Muscle layer of colon (tissue), 2 donors: ENCODE data around the gene NECAB2.

Experiments
- H3K27ac ChIP-seq: one replicate; pipeline ENCODE4 v1.7.0; 2013; ENCODE audit warnings: low read depth, mild to moderate bottlenecking, low read length, moderate library complexity
- H3K27me3 ChIP-seq, 2 donors: one replicate each; pipeline ENCODE4 v1.7.0; 2013; ENCODE audit warnings: low read length in 2 of 2, mild to moderate bottlenecking in 2 of 2; ENCODE audit not compliant: insufficient read depth in 2 of 2, control insufficient read depth in 1 of 2
- H3K36me3 ChIP-seq: one replicate; pipeline ENCODE4 v1.7.0; 2013; ENCODE audit warnings: mild to moderate bottlenecking, low read length; ENCODE audit not compliant: insufficient read depth
- H3K4me1 ChIP-seq: one replicate; pipeline ENCODE4 v1.7.0; 2013; ENCODE audit warnings: mild to moderate bottlenecking, low read length; ENCODE audit not compliant: insufficient read depth
- H3K4me3 ChIP-seq, 2 donors: one replicate each; pipeline ENCODE4 v1.7.0; 2013; ENCODE audit warnings: low read length in 2 of 2, low read depth in 1 of 2, mild to moderate bottlenecking in 1 of 2, moderate library complexity in 1 of 2
- H3K9ac ChIP-seq: one replicate; pipeline ENCODE4 v1.7.0; 2013; ENCODE audit warnings: low read length
- H3K9me3 ChIP-seq: one replicate; pipeline ENCODE4 v1.7.0; 2013; ENCODE audit warnings: mild to moderate bottlenecking, low read length
- donor health status: abdominal sarcoma.
- donor health status: Adenocarcinoma of cecum.

NECAB2 gene

GRCh38 chr16:83967838-83968305 lies at the start of gene NECAB2:
TSS of gene NECAB2 (plus strand) at chr16:83968244. CDS start at chr16:83968649, 405 bp downstream.
- H3K4me1 ChIP-seq = no peaks in the 10 kb centered on the region
- no peak within 1 kb of the TSS for H3K9ac ChIP-seq
- no peaks in the 10 kb centered on the region for H3K36me3 ChIP-seq
- no peaks in the 10 kb centered on the region for H3K9me3 ChIP-seq
- no peak within 1 kb of the TSS for H3K27ac ChIP-seq
- H3K27me3 ChIP-seq = peaks cover 0 to 13% of the 10 kb centered on the region in 2 donors
- no peak within 1 kb of the TSS for H3K4me3 ChIP-seq

GRCh38 chr16:83920894-83921491 lies 47.1 kb upstream of the NECAB2 start:
- H3K27me3 ChIP-seq = no peaks in the 10 kb centered on the region
- H3K36me3 ChIP-seq = peaks cover 35% of the 10 kb centered on the region
- no peaks in the 10 kb centered on the region for H3K9me3 ChIP-seq

GRCh38 chr16:83923581-83924365 lies 44.3 kb upstream of the NECAB2 start:
- H3K9ac ChIP-seq = no peak overlapping the region
- no peak overlapping the region for H3K27ac ChIP-seq
- no peaks in the 10 kb centered on the region for H3K27me3 ChIP-seq
- no peak overlapping the region for H3K4me3 ChIP-seq
- H3K9me3 ChIP-seq = no peaks in the 10 kb centered on the region
- H3K36me3 ChIP-seq = peaks cover 17% of the 10 kb centered on the region
- peaks cover 4% of the 10 kb centered on the region for H3K4me1 ChIP-seq

More at GRCh38 chr16:83920894-83921491, 47.1 kb upstream of the NECAB2 start:
- no peaks in the 10 kb centered on the region for H3K4me1 ChIP-seq
- H3K4me3 ChIP-seq = no peak overlapping the region
- H3K9ac ChIP-seq = no peak overlapping the region
- H3K27ac ChIP-seq = no peak overlapping the region

- Histone ChIP-seq H3K9ac (no peak overlapping the region), H3K27ac (no peak overlapping the region), H3K9me3 (no peaks in the 10 kb centered on the region), H3K36me3 (peaks cover 8% of the 10 kb centered on the region), H3K27me3 (no peaks in the 10 kb centered on the region), H3K4me1 (peaks cover 4% of the 10 kb centered on the region), H3K4me3 (no peak overlapping the region)
Observed at GRCh38 chr16:83924686-83925085, 43.4 kb upstream of the NECAB2 start.

DNA sequence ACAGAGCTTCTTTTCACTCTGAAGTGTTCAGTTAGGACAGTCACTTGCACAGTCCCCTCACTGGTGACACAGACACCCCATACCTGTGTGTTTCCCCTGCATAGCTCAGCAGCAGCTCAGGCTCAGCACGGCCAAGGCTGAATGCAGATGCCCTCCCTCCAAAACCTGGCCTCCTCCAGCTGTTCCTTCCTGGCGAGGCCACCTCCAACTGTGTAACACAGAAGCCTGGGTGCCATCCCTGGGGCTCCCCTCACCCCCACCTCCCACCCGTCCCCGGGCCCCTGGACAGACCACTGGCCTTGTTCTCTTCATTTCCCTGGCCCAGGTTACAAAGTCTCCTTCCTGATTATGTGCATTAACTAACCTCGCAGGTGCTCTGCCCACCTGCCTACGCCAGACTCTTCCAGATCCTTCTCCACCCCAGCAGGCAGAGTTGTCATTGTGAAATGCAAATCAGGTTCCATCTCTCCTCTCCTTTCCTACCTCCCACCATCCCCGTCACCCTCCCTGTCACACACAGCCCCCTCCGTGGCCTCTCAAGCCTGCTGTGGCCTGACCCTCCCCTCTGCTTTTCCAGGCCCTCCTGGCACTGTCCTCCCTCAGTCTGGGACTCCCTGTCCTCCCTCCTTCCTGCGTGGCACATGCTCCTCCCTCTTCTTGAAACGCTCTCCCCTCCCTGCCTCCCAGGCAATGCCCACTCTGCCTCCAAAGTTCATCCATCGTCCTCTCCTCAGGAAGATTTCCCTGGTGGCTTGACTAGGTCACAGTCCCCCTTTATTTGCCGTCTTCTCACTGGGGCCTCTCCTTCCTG lies 42.7 kb upstream of the NECAB2 start:
- Histone ChIP-seq H3K27me3 (no peaks in the 10 kb centered on the region), H3K4me3 (no peak overlapping the region), H3K9ac (no peak overlapping the region), H3K36me3 (peaks cover 2% of the 10 kb centered on the region), H3K27ac (no peak overlapping the region), H3K9me3 (no peaks in the 10 kb centered on the region), H3K4me1 (peaks cover 4% of the 10 kb centered on the region)

GRCh38 chr16:83925957-83926725 lies 41.9 kb upstream of the NECAB2 start:
- Histone ChIP-seq H3K4me3 (no peak overlapping the region), H3K36me3 (no peaks in the 10 kb centered on the region), H3K9me3 (no peaks in the 10 kb centered on the region), H3K27ac (no peak overlapping the region), H3K4me1 (peaks cover 4% of the 10 kb centered on the region), H3K27me3 (no peaks in the 10 kb centered on the region), H3K9ac (no peak overlapping the region)

DNA sequence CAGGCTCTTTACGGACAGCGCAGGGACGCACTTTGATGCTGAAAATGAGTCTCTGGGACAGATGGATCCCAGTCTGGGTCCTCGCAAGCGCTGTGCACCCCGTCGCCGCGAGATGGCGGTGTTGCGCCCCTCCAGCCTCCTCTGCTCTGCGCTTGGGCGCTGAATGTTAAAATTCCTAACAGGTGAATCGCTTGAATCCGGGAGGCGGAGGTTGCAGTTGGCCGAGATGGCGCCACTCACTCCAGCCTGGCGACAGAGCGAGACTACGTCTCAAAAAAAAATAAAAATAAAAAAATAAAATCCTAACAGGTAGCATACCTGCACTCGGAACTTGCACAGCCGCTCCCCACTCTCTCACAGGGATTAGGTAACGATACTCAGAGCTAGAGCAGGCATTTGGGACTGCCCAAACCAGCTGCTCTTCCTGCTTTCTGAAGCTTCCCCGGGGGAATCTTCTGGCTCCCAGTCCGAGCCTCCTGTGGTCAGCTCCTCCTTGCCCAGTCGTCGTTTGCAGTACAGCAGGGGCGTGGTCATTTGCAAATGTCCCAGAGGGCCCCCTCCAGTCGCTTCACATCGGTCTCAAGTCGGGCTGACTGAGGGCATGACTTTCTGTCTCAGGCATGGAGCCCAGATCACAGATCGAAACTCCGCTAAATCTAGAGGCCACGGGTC lies 41.2 kb upstream of the NECAB2 start:
- Histone ChIP-seq H3K27me3 (no peaks in the 10 kb centered on the region), H3K4me1 (peaks cover 4% of the 10 kb centered on the region), H3K36me3 (no peaks in the 10 kb centered on the region), H3K4me3 (no peak overlapping the region), H3K9me3 (no peaks in the 10 kb centered on the region), H3K9ac (no peak overlapping the region), H3K27ac (no peak overlapping the region)

DNA sequence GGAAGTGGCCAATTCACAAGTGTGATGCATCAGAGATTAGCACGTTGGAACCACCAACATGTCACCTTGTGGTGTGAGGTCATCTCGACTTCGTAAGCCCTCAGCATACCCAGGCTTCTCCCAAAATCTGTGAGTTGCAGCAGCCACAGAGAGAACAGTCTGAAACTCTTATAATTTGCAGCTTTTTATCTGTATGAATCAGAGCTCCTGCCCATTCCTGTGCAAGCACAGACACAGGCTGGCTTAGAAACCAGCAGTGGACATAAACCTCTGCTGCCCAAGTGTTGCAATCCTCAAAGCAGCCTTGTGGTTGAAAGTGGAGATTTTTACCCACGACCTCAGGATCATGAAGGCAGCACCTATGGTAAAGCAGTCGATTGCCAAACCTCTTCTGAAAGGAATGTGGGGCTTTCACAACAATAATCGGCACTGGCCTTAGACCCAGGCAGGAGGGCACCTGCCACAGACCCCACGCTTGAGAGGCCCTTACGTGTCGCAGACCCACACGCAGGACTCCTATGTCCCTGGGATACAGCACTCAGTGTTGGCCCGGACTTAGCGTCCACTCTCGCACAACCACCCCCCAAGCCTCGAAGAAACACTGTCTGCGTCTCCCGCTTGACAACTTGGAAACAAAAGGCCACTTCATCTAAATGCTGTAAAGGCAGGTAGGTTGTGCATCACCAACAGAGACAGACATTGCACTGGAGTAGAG lies 39.5 kb upstream of the NECAB2 start:
- no peaks in the 10 kb centered on the region for H3K27me3 ChIP-seq
- peaks cover 4% of the 10 kb centered on the region for H3K4me1 ChIP-seq
- H3K36me3 ChIP-seq = no peaks in the 10 kb centered on the region
- H3K27ac ChIP-seq = no peak overlapping the region
- no peak overlapping the region for H3K9ac ChIP-seq
- H3K9me3 ChIP-seq = no peaks in the 10 kb centered on the region
- H3K4me3 ChIP-seq = no peak overlapping the region

GRCh38 chr16:83929811-83930555 lies 38.1 kb upstream of the NECAB2 start:
- Histone ChIP-seq H3K4me1 (peaks cover 4% of the 10 kb centered on the region), H3K4me3 (no peak overlapping the region), H3K27ac (no peak overlapping the region)

More at GRCh38 chr16:83929811-83930555, 38.1 kb upstream of the NECAB2 start:
- Histone ChIP-seq H3K9ac (no peak overlapping the region), H3K27me3 (no peaks in the 10 kb centered on the region), H3K9me3 (no peaks in the 10 kb centered on the region), H3K36me3 (no peaks in the 10 kb centered on the region)
